ENCODE measurements around the gene EPHA3. TPM values are rescaled to one million over a fixed set of nuclear protein-coding genes. Genes with fewer than 3 reads are reported as not detected.
"Not testable (repeated sequence)": the region's sequence is repeated elsewhere in the genome, so short reads cannot be mapped to it uniquely, and the experiment has no call there.

EPHA3 gene
- total RNA-seq, 1 experiment from 2014 or later, result not detected

DNA sequence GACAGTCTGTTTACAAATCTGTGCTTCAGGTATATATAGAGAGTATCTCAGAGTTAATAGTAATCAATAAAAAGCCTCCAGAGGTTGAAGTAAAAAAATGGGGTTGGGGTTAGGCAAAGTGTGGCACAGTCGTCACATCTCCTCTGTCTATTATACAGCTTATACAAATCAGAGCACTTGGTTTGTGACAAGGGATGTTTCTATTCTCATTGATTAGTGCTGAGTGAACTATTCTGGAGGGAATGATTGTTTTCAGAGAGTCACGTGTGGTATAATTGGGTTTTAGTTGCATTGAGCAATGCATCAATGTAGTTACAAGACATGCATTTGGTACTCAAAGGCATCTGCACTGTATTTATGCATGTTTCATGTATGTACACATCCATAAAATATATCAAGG lies 172.9 kb downstream of the EPHA3 start:
- DNase-seq (ENCODE audit: low read depth), result no peak

DNA sequence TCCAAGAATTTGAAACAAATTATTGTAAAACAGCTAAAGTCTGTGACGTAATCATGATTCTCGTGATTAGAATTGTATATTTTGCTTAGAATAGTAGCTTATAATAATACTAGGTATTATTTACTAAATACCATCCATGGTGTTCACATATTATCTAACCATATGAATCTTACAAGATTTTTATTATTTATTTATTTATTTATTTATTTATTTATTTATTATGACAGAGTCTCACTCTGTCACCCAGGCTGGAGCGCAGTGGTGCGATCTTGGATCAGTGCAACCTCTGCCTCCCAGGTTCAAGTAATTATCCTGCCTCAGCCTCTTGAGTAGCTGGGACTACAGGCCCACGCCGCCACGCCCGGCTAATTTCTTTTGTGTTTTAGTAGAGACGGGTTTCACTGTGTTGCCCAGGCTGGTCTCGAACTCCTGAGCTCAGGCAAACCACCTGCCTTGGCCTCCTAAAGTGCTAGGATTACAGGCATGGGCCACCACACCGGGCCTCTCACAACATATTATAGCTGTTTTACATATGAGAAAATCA lies 173.5 kb downstream of the EPHA3 start:
- no peak for DNase-seq (ENCODE audit: low read depth)

DNA sequence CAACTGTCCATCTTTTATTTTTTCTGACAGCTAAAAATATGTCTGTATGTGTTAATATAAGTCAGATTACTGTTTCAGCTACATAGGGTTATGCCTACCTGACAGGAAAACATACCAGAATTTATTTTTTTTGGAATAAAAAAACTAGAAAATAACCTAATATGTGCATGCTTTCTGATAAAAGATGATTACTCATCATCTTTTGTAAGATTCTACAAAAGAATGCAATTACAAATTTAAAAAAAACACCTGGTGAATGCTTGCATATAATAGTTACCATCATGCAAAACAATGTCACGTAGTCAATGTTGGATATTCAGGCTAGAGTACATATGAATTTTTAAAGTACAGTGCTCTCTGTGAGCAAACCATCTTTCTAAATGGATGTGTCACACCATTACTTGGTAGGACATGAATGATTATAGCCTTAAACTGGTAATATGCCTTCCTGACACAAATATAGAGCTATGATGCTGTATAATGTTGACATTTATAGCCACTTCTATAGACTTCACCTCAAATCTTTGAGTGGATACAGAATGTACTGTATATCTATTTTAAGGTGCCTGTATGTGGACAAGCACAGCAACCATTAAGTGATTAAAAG lies 180.6 kb downstream of the EPHA3 start:
- no peak for DNase-seq (ENCODE audit: low read depth)

DNA sequence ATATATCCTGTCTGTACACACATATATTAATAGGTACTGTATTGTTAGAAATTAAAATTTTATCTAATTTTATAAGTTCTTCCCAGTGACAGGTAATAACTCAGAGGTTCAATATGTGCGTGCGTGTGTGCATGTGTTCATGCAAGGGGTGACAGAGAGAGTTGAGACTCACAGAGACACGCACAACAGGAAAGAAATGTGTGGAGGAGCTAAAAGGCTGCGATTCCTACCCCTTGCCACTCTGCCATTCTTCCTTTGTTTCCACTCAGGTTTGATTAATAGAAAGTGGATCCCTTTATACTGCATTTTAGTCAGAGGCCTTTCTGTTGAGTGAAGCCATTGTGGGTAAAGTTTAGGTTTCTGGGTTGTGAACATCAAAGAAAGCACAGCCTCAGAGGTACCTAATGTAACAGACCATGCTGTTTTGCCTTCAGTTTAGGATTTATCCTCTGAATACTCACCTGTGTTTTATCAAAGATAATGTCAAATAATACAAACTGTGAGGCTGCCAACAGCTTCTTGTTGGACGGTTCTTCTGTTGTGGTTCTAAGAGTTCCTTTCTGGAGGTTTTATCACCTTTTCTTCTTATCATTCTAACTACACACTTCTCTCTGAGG lies 182.3 kb downstream of the EPHA3 start:
- DNase-seq (ENCODE audit: low read depth), result no peak

DNA sequence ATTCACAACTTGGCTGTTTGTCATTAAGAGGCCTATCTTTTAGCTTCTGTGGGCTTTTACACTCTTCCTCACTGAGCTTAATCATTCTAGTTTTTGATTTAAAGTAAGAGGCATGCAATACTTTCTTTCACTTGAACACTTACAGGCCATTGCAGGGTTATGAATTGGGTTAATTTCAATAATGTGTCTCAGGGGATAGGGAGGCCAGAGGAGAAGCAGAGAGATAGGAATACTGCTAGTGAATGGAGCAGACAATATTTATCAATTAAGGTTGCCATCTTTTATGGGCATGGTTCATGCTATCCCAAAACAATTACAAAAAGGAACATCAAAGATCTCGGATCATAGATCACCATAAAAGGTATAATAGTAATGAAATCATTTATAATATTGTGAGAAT lies 189.8 kb downstream of the EPHA3 start:
- no peak for DNase-seq (ENCODE audit: low read depth)

DNA sequence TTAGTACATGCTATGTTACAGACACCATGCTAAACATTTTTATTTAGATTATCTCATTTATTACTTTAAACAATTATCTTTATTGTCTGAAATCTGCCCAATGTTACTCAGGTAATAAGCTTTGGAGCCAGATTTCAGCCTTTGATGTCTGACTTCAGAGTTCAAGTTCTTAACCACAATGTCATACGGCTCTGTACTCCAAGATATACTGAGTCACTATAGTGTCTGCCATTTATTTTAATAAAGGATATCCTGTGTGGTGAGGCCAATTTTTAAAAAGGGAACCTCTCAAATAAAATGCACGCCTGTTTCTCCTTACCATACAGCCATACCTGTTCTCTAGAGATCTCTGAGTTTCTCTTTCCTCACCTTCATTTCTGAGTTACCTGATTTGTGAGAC lies 193.1 kb downstream of the EPHA3 start:
- DNase-seq (ENCODE audit: low read depth), result peak; percentile 37

DNA sequence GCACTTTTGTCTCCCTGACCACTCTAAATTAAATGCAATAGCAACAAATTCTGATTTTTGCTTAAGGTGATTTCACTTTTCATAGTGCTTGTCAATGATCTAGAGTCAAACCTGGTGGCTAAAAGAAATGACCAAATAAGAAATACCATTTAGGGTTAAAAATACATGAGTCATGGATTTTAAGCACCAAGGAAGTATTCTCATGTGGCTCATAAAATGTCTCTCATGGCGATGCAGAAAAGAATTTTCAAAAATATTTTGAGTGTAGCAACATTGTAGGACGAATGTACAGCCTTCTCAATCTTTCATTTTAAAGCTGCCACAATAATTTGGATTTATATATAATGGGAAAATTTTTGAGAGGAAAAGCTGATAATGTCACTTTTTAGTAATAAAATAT lies 193.6 kb downstream of the EPHA3 start:
- peak; percentile 2 for DNase-seq (ENCODE audit: low read depth)

DNA sequence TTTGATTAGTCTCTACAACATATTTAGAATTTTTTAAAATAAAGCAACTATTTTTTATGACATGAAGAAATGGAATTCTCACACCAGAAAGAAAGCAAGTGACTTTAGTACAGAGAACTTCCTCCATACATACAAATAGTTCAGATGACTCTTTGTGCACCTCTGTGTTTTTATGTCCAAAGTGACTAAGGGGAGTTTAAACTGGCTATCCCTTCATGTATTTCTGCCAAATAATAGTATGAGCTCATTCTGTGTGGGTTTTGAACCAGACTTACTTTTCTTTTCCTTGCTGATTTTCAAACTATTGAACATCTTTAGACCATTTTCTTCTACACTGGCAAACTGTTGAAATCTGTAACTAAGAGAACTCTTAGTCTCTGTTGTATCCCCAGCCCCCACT lies 196.3 kb downstream of the EPHA3 start:
- peak; percentile 5 for DNase-seq (ENCODE audit: low read depth)

DNA sequence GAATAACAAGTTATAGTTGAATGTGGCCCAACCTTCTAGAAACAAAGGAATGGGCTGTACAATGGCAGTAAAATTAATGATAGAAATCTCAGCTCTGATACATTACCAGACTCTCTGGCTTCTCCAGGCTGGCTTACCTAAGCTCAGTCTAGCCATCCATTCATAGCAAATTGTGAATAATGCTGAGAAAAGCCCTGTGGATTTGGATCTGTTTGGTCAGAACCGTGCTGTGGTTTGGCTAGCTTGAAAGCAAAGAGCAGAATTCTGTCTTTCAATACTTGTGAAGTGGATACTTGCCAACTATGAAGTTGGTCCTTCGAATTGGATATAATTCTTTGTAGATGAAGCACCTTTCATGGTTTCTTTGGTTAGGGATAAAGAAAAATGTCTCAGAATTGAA lies 199.1 kb downstream of the EPHA3 start:
- no peak for DNase-seq (ENCODE audit: low read depth)

DNA sequence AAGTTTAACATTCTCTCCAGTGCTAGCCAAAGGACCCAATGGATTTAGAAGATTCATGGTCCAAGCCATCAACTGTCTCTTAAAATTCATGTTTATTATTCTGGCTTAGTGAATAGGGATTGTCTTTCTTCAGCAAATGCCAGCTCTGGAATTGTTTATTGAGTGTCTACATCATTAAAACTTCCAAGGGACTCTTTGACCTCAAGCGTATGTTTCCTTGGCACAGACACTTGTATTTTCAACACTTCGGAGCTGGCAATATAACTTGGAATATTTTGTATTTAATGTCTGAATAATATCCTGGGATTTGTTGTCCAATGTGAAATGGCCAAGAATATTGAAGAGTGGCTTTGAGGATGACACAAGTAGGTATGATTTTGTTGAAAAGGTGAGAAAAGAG lies 204.2 kb downstream of the EPHA3 start:
- no peak for DNase-seq (ENCODE audit: low read depth)

DNA sequence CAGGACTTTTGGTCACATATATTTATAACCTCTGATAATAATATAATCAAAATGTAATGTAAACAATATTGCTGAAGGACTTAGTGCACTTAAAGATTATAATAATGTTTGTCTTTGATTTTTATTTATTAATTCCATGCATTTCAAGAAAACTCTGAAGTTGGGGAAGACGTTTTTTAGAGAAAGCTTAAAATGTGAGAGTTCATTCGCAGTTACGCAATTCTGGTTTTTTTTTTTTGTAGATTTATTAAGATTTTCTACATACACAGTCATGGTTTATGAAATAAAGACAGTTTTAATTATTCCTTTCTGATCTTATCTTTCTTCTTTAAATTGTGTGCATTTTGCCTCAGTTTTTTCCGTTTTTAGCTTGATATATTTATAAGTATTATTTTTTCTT lies 204.7 kb downstream of the EPHA3 start:
- DNase-seq (ENCODE audit: low read depth), result no peak

DNA sequence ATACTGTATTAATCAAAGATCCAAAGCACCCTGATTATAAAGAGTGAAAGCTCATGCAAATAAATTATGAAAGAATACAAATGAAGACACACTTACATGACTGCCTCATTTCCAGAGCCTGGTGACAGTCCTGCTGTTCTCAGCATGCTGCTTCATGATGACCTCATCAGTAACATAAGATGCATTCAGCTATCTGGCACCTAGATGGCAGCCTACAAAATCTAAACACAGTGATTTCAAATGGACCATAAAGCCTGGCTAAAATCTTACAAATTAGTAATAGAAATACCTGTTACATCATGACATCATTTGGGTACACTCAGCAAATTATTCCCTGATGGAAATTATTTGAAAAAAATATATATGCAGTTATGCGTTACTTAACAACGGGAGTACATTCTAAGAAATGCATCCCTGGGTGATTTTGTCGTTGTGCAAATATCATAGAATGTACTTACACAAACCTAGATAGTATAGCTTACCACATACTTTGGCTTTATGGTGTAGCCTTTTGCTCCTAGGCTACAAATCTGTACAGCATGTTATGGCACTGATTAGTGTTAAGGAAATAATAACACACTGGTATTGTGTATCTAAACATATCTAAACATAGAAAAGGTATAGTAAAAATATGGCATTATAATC lies 207.2 kb downstream of the EPHA3 start:
- peak; percentile 52 for DNase-seq (ENCODE audit: low read depth)

DNA sequence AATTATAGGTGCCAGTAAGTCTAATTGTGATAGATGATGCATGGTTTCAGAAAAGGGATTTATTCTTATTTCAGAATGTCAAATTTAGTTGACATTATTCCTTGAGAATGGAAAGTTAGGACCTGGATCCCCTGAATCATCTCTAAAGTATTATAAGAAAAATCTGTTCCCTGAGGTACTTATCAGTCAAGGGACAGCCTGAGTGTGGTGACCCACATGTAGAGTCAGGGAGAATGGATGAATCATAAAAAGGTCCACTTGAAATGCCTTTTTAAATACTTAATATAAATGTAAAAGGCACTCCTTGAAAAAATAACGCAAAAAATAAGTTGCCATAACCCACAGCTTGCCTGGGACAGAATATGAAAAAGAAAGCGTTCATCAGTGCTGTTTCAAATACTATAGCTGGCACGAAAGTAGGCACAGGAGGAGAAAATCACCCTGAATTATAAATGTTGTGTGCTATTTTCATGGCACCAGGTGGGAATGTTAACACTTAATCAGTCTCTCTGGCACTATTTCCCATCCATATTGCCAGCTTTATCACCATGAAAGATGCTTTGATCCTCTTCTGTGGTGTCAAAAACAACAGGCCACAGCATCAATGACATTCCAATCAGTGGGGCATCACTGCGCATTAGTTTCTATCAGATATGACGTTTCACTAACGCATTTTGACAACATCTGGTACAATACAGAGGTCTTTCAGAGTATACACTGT lies 208.5 kb downstream of the EPHA3 start:
- DNase-seq (ENCODE audit: low read depth), result no peak

DNA sequence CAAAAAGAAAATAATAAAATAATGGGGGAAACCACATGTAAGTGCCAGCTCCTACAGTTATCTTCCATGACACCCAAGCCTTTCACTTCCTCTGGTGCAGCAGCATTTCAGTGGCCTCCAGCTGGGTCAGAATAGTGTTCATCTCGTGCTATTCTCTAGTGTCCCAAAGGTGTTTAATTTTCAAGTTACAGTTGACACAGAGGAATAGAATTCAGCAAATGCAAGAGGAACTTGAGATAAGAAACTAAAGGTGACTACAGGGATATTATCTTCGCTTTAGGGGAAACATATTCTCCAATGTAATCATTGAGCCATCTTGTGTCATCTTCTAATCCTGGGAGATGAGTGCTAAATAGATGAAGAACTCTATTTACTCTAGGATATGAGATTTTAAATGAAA lies 212.8 kb downstream of the EPHA3 start:
- no peak for DNase-seq (ENCODE audit: low read depth)

DNA sequence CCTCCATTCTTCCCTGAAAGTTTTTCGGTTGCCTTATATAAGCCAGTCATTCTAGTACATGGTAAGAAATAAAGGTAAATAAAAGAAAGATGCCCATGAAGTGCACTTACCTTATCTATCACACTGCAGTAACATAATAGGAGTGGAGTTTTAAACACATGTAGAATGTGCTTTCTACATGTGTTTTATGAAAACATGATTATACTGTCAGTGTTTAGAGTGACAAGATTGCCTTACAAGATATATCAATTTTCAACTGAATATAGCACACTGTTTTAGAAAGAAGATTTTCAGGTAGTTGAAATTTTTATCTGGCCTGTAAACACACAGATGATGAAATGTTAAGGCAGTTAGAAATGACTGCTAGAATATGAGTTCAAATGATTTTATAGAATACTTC lies 219.6 kb downstream of the EPHA3 start:
- DNase-seq (ENCODE audit: low read depth), result no peak

DNA sequence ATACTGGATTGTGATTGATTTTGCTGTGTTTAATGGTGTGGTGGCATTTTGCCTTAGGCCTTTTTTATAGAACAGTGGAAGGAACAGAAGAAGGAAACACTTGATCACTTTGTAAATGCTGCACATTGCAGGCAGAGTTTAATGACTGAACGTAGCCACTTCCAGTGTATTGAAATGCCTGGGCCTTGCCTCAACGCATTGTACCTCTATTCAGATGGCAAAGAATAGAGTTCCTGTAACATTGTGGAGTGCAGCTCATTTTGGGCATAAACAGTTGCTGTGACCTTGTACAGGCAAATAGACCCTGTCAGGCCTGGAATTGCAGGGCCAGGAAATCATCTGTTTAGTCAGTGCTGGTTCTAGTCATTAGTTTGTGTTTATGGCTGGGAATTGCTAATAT lies 225.0 kb downstream of the EPHA3 start:
- no peak for DNase-seq (ENCODE audit: low read depth)

DNA sequence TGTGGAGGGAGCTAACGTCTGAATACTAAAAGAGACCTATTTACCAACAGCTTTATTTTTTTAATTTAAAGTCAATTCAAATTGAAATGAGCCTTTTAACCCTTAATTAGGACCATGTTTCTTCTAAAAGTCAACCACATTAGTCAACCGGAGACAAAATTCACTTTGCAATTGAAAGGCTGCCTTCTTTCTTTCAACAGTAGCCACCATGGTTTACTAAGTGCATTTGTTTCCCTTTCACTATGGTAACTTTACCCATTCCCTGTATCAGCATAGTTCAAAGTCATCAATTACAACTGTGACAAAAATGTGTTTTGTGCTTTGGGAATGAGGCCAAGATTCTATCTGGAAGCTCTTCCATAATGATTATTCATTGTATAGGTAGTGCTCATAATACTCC lies 225.4 kb downstream of the EPHA3 start:
- no peak for DNase-seq (ENCODE audit: low read depth)

DNA sequence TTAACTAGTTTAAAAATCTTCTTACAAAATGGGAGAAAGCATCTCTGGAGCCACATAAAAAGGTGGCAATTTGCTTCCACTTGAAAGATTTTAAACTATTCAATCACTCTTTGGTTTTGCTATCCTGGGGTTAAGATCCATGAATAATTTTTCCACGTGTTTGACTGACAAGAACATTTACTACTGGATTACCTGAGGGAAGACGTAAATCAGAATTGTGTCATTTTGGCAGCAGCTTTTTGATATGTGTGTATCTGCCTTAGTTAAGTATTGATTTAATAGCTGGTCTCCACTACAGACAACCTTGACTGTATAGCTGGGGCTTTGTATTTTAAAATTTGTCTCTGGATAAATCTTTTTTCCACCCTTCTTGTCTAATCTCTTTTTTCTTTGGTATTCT lies 228.3 kb downstream of the EPHA3 start:
- DNase-seq (ENCODE audit: low read depth), result no peak

DNA sequence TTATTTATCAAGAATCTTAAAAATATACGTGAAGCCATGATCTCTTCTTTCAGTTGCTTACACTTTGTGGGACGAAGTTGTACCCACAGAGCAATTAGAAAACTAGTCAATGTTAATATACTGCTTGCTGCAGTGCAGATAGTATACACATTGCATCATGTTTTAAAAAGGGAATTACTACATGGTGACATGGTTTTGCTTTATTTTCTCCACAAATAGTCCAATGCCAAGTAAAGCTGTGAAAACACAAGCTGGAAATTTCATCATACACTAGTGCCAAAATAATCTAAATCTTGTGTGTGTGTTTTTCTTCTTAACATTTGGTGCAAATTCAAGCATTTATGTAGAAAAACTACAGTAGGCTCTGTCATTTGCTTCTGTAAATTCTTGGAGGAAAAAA lies 233.0 kb downstream of the EPHA3 start:
- no peak for DNase-seq (ENCODE audit: low read depth)

DNA sequence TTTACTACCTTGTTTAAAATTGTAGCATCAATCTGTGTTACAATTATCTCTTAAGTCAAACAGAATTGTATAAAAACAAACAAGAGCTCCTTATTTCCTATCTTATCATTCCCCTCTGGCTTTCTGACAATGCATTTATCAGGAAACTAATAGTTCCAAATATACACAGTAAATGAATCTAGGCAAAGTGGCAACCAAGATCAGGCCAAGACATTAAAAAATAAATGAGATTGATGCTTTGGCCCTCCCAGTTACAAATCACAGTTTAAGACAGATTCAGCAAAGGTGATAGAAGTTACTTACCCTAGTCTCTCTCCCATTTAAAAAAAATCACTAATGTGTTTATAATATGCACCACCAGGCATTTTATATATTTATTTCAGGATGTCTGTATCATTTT lies 236.7 kb downstream of the EPHA3 start:
- no peak for DNase-seq (ENCODE audit: low read depth)

DNA sequence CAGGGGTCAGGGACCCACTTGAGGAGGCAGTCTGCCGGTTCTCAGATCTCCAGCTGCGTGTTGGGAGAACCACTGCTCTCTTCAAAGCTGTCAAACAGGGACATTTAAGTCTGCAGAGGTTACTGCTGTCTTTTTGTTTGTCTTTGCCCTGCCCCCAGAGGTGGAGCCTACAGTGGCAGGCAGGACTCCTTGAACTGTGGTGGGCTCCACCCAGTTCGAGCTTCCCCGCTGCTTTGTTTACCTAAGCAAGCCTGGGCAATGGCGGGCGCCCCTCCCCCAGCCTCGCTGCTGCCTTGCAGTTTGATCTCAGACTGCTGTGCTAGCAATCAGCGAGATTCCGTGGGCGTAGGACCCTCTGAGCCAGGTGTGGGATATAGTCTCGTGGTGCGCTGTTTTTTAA lies 243.5 kb downstream of the EPHA3 start:
- not testable (repeated sequence) for DNase-seq (ENCODE audit: low read depth)

DNA sequence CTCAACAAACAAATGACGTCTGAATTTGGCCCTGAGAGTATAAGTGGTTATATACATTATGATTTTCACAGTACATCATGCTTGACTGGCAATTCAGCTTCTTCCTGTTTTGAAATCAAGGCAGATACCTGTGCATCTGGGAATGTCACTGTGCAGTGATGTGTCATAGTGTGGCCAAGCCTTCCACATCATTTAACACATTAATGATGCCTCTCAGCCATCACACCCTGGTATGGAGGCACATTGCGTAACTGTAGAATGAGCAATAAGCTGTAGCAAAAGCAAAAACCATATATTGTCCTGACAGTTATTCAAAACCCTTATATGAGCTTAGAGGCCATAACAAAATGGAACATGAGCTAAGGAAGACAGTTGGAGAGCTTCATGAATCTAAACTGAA lies 246.0 kb downstream of the EPHA3 start:
- DNase-seq (ENCODE audit: low read depth), result peak; percentile 28
